Measurements from ENCODE around the gene TEX2. TPM values are rescaled to one million over a fixed set of nuclear protein-coding genes. Genes with fewer than 3 reads are reported as not detected.

TEX2 gene
- total and polyA plus RNA-seq, 9 of the 15 experiments (the other 6 are each of a cell fraction or from before 2014, with no cell fraction given), result 4.1 to 27.6 (median 19.3) TPM

DNA sequence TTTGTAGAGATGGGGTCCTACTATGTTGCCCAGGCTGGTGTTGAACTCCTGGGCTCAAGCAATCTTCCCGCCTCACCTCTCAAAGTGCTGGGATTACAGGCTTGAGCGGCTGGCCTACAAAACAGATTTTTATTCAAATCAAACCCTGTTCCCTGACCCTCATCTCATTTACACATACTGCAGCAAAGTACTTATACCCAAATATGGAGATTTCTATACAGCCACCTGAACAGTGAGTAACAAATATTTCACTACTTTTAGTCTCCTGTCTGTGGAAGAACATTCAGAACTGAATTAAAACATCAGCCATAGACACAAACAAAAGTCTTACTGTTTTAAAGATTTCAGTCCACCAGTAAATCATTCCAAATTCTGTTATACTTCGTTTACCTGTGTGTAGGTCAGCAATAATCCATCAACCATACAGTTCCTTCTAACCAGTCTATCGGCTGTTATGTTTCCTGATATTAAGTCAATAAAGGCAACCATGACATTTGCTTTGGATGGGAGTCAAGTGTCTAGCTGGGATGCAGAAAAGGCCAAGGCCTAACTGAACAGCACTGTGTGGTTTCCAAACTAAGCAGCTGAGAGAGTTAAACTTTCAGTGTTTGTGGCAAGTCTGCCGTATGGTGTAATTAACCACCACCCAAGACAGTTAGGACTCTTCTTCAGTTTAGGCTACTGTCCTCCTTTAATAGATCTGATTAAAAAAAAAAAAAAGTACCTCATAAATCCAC, 155.4 kb downstream of the TEX2 start:
- Histone ChIP-seq H3K9ac (ENCODE audit: insufficient read depth in 1 of 2, low read depth in 2 of 2, low read length in 2 of 2) (no peak overlapping the region), H3K79me2 (ENCODE audit: control insufficient read depth, insufficient read depth, low read length) (peaks cover 8% of the 10 kb centered on the region; the same call in 2 of the 3 replicates), H2AFZ (ENCODE audit: low read depth, low read length) (no peak overlapping the region), H3K36me3 (ENCODE audit: control insufficient read depth, insufficient read depth, low read length) (no peaks in the 10 kb centered on the region), H4K20me1 (replicated peaks; ENCODE audit: control insufficient read depth, insufficient read depth, low read length) (no peaks in the 10 kb centered on the region), H3K4me2 (ENCODE audit: insufficient read depth, low read length) (no peak overlapping the region), H3K4me1 (replicated peaks in 1 of 2; ENCODE audit: control insufficient read depth in 2 of 2, insufficient read depth in 2 of 2, low read length in 2 of 2) (peaks cover 0 to 22% of the 10 kb centered on the region in 2 experiments; a peak in 3 of 5 replicates), H3K27me3 (ENCODE audit: control insufficient read depth in 2 of 2, insufficient read depth in 2 of 2, low read length in 2 of 2) (no peaks in the 10 kb centered on the region), H3K9me1 (ENCODE audit: control insufficient read depth, insufficient read depth, low read length) (no peaks in the 10 kb centered on the region), H3K9me3 (replicated peaks; ENCODE audit: control insufficient read depth, insufficient read depth, low read depth, low read length) (no peaks in the 10 kb centered on the region), H3K4me3 (no peak overlapping the region), H3K27ac (ENCODE audit: extremely low read depth, low read depth, low read length) (no peak overlapping the region)
- POLR2A ChIA-PET, result no interaction called here
- no peak for DNase-seq (ENCODE audit: extremely low read depth in 1 of 4, low spot score in 3 of 4)
- 61% methylated on average over 5 of the region's 5 CpGs for WGBS (ENCODE audit: insufficient coverage, low coverage, missing lambda C conversion rate)
- FAIRE-seq, result no peak
- ATAC-seq, result no peak
- intact Hi-C loops (cut with micrococcal nuclease), result no loop called here
- CTCF ChIA-PET (ENCODE audit: low intra/inter-chr PET ratio), result no interaction called here
- in situ Hi-C loops (cut with MboI), result no loop called here
- BruUV-seq (replicated peaks), result no TSS peak
- TF ChIP-seq ZNF740 (CRISPR knock-in tag; IDR thresholded peaks at IDR 0.05) (no peak), ZNF740 (tag; IDR thresholded peaks at IDR 0.05) (no peak), ZNF436 (CRISPR knock-in tag; IDR thresholded peaks at IDR 0.05) (no peak), YBX1 (IDR thresholded peaks at IDR 0.05) (no peak), ZNF778 (CRISPR knock-in tag; IDR thresholded peaks at IDR 0.05) (no peak), ZNF507 (tag; conservative IDR thresholded peaks at IDR 0.05) (no peak), RBM17 (IDR thresholded peaks at IDR 0.05; ENCODE audit: borderline replicate concordance, low read depth, low read length) (no peak), NUFIP1 (IDR thresholded peaks at IDR 0.05; ENCODE audit: partially characterized antibody) (no peak), RBM15 (IDR thresholded peaks at IDR 0.05; ENCODE audit: insufficient read depth, low read length) (no peak), NFIC (IDR thresholded peaks at IDR 0.05) (no peak), ZBED1 (IDR thresholded peaks at IDR 0.05) (no peak), ZNF23 (CRISPR knock-in tag; IDR thresholded peaks at IDR 0.05) (no peak), PHB (CRISPR knock-in tag; IDR thresholded peaks at IDR 0.05) (no peak), ETV5 (CRISPR knock-in tag; IDR thresholded peaks at IDR 0.05; ENCODE audit: low read depth) (no peak), SNRNP70 (optimal IDR thresholded peaks at IDR 0.05; ENCODE audit: low read depth, low read length) (no peak)
